ENCODE data around the gene EIF4E2.

Gene EIF4E2

DNA sequence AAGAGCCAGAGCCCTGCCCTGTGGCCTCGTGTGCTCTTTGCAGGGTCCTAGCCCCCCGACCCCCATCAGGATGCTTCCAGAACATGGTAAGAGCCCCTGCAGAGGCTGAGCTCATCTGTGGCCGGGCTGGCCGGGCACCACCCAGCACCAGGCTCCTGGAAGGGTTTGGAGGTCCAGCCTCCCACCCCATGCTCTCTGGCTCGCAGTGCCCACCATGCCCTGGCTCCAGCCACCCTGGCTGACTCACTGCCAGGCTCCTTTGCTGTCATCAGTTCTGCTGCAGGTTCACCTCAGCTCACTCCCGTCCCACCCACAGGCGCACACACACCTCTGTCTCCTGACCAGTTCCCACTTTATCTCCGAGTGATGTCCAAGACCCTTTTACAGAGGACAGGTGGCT lies 37.5 kb downstream of the EIF4E2 start:
- H3K9ac ChIP-seq (ENCODE audit: low read length) = no peak overlapping the region

DNA sequence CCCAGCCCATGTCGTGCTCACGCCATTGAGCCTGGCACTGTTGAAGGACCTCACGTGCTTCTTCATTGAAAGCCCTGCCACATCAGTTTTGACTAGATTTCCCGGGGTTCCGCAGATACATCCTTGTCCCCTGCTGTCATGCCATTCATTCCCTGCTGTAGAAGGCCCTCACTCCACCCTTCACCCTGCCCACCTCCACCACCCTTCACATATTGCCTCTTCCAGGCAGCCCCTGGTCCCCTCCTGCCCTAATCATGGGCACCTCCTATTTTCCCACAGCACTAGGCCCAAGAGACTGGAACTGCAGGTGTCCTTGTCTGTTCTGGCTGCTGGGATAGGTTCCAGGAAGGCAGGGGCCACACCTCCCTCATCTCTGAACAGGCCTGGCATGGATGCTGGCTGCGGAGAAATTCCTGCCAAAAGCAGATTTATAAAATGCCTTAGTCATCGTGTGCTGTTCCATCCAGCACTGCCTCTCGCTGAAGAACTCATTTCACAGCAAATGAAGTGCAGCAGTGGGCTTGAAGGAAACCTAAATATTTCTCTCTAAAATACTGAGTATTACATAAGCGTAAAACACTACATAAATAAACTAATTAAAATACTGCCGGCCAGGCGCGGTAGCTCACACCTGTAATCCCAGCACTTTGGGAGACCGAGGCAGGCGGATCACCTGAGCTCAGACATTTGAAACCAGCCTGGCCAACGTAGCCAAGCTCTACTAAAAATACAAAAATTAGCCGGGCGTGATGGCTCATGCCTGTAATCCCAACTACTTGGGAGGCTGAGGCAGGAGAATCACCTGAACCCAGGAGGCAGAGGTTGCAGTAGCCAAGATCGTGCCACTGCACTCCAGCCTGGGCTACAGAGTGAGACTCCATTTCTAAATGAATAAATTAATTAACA lies 38.4 kb downstream of the EIF4E2 start:
- no peak overlapping the region for H4K8ac ChIP-seq (ENCODE audit: low read depth, low read length)
- peaks cover 0 to 6% of the 10 kb centered on the region in 2 experiments for H3K4me1 ChIP-seq (ENCODE audit: control insufficient read depth in 1 of 2, insufficient read depth in 2 of 2, low read length in 2 of 2)
- DNase-seq = peak in 1 of 2 donors; percentile 19

More for the DNA sequence above, 37.5 kb downstream of the EIF4E2 start:
- Histone ChIP-seq H2AK5ac (ENCODE audit: low read length) (no peak overlapping the region), H3K4me1 (ENCODE audit: control insufficient read depth in 1 of 2, insufficient read depth in 2 of 2, low read length in 2 of 2) (peaks cover 0 to 4% of the 10 kb centered on the region in 2 experiments), H3K4ac (ENCODE audit: low read depth, low read length) (no peak overlapping the region), H3K79me1 (ENCODE audit: low read length) (no peaks in the 10 kb centered on the region), H2BK12ac (ENCODE audit: low read length) (no peak overlapping the region), H2AFZ (ENCODE audit: insufficient read depth, low read length, poor library complexity) (no peak overlapping the region), H3K36me3 (ENCODE audit: control insufficient read depth in 1 of 2, insufficient read depth in 2 of 2, low read length in 2 of 2) (peaks cover 0 to under 1% of the 10 kb centered on the region in 2 experiments), H3K79me2 (ENCODE audit: control insufficient read depth, insufficient read depth, low read length, poor library complexity) (no peaks in the 10 kb centered on the region), H3K18ac (ENCODE audit: low read length) (no peak overlapping the region), H3K14ac (ENCODE audit: low read length) (no peak overlapping the region), H3K23ac (ENCODE audit: low read length) (no peak overlapping the region), H4K91ac (ENCODE audit: low read depth, low read length) (no peak overlapping the region), H3K4me2 (ENCODE audit: low read length) (no peak overlapping the region), H4K12ac (ENCODE audit: low read depth, low read length) (no peak overlapping the region), H3K4me3 (ENCODE audit: low read depth, low read length) (no peak overlapping the region), H2BK120ac (ENCODE audit: insufficient read depth, low read length, poor library complexity) (no peak overlapping the region), H4K8ac (ENCODE audit: low read depth, low read length) (no peak overlapping the region), H2BK5ac (ENCODE audit: low read depth, low read length, poor library complexity) (no peak overlapping the region), H3K27me3 (ENCODE audit: insufficient read depth, low read length) (no peaks in the 10 kb centered on the region), H3K27ac (ENCODE audit: low read depth, low read length) (no peak overlapping the region), H3K9me3 (ENCODE audit: insufficient read depth, low read depth, low read length) (no peaks in the 10 kb centered on the region)
- DNase-seq = no peak
- WGBS (ENCODE audit: extremely low coverage, insufficient coverage, insufficient read length) = no CpG with 5 or more reads among the region's 8 CpGs

DNA sequence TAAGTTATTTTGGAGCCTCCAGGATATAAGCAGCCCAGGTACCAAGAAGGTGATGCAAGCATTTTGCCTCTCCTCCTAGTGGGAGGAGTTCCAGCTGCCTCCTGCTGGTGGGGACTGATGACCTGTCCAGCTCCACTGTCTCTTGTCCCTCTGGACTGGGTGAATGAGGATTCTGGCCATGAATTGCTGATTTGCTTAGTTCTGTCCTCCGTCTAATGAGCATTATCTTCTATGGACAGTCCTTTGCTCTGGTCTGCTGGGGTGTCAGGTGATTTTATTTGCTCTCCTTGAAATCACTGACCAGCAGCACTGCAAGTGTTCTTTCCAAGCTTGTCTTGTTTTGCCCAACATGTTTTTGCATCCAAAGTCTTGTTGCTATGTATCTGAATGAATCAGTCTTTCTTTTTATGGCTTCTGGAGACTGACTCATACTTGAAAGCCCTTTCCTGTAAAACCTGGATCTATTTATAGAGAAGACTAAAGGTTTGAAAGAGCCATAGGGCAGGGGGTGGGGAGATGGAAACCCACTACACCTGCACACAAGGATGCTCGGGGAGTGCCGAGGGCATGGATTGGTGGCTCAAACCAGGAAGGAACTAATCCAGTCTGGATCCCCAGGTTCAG lies 42.4 kb downstream of the EIF4E2 start:
- H4K91ac ChIP-seq (ENCODE audit: low read depth, low read length) = no peak overlapping the region
- no peak overlapping the region for H2AFZ ChIP-seq (ENCODE audit: insufficient read depth, low read length, poor library complexity)
- no peak overlapping the region for H3K4ac ChIP-seq (ENCODE audit: low read depth, low read length)
- no peak overlapping the region for H2BK12ac ChIP-seq (ENCODE audit: low read length)
- H2AK5ac ChIP-seq (ENCODE audit: low read length) = no peak overlapping the region
- H3K23ac ChIP-seq (ENCODE audit: low read length) = no peak overlapping the region
- H2BK120ac ChIP-seq (ENCODE audit: insufficient read depth, low read length, poor library complexity) = no peak overlapping the region
- H3K4me2 ChIP-seq (ENCODE audit: low read length) = no peak overlapping the region
- H4K8ac ChIP-seq (ENCODE audit: low read depth, low read length) = no peak overlapping the region
- no peak overlapping the region for H3K18ac ChIP-seq (ENCODE audit: low read length)
- H3K4me3 ChIP-seq (ENCODE audit: low read depth, low read length) = no peak overlapping the region
- H3K4me1 ChIP-seq (ENCODE audit: control insufficient read depth in 1 of 2, insufficient read depth in 2 of 2, low read length in 2 of 2) = peaks cover 0 to 4% of the 10 kb centered on the region in 2 experiments
- WGBS (ENCODE audit: extremely low coverage, insufficient coverage, insufficient read length) = no CpG with 5 or more reads among the region's 3 CpGs
- H3K79me1 ChIP-seq (ENCODE audit: low read length) = no peaks in the 10 kb centered on the region
- H2BK5ac ChIP-seq (ENCODE audit: low read depth, low read length, poor library complexity) = no peak overlapping the region
- H4K12ac ChIP-seq (ENCODE audit: low read depth, low read length) = no peak overlapping the region
- H3K9ac ChIP-seq (ENCODE audit: low read length) = no peak overlapping the region
- no peaks in the 10 kb centered on the region for H3K27me3 ChIP-seq (ENCODE audit: insufficient read depth, low read length)
- H3K14ac ChIP-seq (ENCODE audit: low read length) = no peak overlapping the region
- no peak overlapping the region for H3K27ac ChIP-seq (ENCODE audit: low read depth, low read length)
- no peaks in the 10 kb centered on the region for H3K36me3 ChIP-seq (ENCODE audit: control insufficient read depth in 1 of 2, insufficient read depth in 2 of 2, low read length in 2 of 2)
- H3K79me2 ChIP-seq (ENCODE audit: control insufficient read depth, insufficient read depth, low read length, poor library complexity) = no peaks in the 10 kb centered on the region
- DNase-seq = peak; percentile 68 to 71
- H3K9me3 ChIP-seq (ENCODE audit: insufficient read depth, low read depth, low read length) = no peaks in the 10 kb centered on the region

More for the DNA sequence above, 38.4 kb downstream of the EIF4E2 start:
- H4K91ac ChIP-seq (ENCODE audit: low read depth, low read length) = no peak overlapping the region
- H4K12ac ChIP-seq (ENCODE audit: low read depth, low read length) = no peak overlapping the region
- H3K27me3 ChIP-seq (ENCODE audit: insufficient read depth, low read length) = no peaks in the 10 kb centered on the region
- H2BK120ac ChIP-seq (ENCODE audit: insufficient read depth, low read length, poor library complexity) = no peak overlapping the region
- no peaks in the 10 kb centered on the region for H3K9me3 ChIP-seq (ENCODE audit: insufficient read depth, low read depth, low read length)
- H2BK12ac ChIP-seq (ENCODE audit: low read length) = no peak overlapping the region
- H3K79me2 ChIP-seq (ENCODE audit: control insufficient read depth, insufficient read depth, low read length, poor library complexity) = no peaks in the 10 kb centered on the region
- H3K36me3 ChIP-seq (ENCODE audit: control insufficient read depth in 1 of 2, insufficient read depth in 2 of 2, low read length in 2 of 2) = no peaks in the 10 kb centered on the region
- no CpG with 5 or more reads among the region's 18 CpGs for WGBS (ENCODE audit: extremely low coverage, insufficient coverage, insufficient read length)
- no peak overlapping the region for H3K4me2 ChIP-seq (ENCODE audit: low read length)
- H3K4ac ChIP-seq (ENCODE audit: low read depth, low read length) = no peak overlapping the region
- H3K18ac ChIP-seq (ENCODE audit: low read length) = no peak overlapping the region
- H3K9ac ChIP-seq (ENCODE audit: low read length) = no peak overlapping the region
- H3K79me1 ChIP-seq (ENCODE audit: low read length) = no peaks in the 10 kb centered on the region
- H3K27ac ChIP-seq (ENCODE audit: low read depth, low read length) = no peak overlapping the region
- no peak overlapping the region for H2AK5ac ChIP-seq (ENCODE audit: low read length)
- no peak overlapping the region for H3K23ac ChIP-seq (ENCODE audit: low read length)
- no peak overlapping the region for H2BK5ac ChIP-seq (ENCODE audit: low read depth, low read length, poor library complexity)
- H2AFZ ChIP-seq (ENCODE audit: insufficient read depth, low read length, poor library complexity) = no peak overlapping the region
- no peak overlapping the region for H3K4me3 ChIP-seq (ENCODE audit: low read depth, low read length)
- H3K14ac ChIP-seq (ENCODE audit: low read length) = no peak overlapping the region

DNA sequence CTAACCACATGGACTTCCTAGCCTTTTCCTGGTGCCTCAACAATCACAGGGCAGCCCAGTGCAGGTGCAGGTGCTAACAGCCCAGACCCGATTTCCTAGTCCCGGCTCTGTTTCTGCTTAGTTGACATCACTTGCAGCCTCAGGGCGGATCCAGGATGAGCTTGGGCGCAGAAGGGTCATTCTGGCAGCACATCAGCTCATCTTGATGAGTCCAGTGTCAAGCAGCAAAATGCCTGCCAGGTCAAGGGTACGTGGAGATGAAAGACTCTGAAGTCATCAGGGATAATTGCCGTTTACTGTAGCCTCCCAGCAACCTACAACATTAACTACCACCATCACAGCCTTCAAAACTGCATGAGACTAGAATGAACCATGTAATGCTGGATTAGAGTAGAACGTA lies 43.5 kb downstream of the EIF4E2 start:
- no peaks in the 10 kb centered on the region for H3K79me1 ChIP-seq (ENCODE audit: low read length)
- no peak overlapping the region for H4K8ac ChIP-seq (ENCODE audit: low read depth, low read length)
- H4K91ac ChIP-seq (ENCODE audit: low read depth, low read length) = no peak overlapping the region
- H3K14ac ChIP-seq (ENCODE audit: low read length) = no peak overlapping the region
- no peak overlapping the region for H3K4me2 ChIP-seq (ENCODE audit: low read length)
- H3K23ac ChIP-seq (ENCODE audit: low read length) = no peak overlapping the region
- no peak overlapping the region for H3K27ac ChIP-seq (ENCODE audit: low read depth, low read length)
- no peak overlapping the region for H2BK12ac ChIP-seq (ENCODE audit: low read length)
- no peaks in the 10 kb centered on the region for H3K9me3 ChIP-seq (ENCODE audit: insufficient read depth, low read depth, low read length)
- no peak overlapping the region for H2AK5ac ChIP-seq (ENCODE audit: low read length)
- no CpG with 5 or more reads among the region's 7 CpGs for WGBS (ENCODE audit: extremely low coverage, insufficient coverage, insufficient read length)
- H4K12ac ChIP-seq (ENCODE audit: low read depth, low read length) = no peak overlapping the region
- peaks cover 0 to 4% of the 10 kb centered on the region in 2 experiments for H3K4me1 ChIP-seq (ENCODE audit: control insufficient read depth in 1 of 2, insufficient read depth in 2 of 2, low read length in 2 of 2)
- H3K4me3 ChIP-seq (ENCODE audit: low read depth, low read length) = no peak overlapping the region
- no peaks in the 10 kb centered on the region for H3K79me2 ChIP-seq (ENCODE audit: control insufficient read depth, insufficient read depth, low read length, poor library complexity)
- H3K9ac ChIP-seq (ENCODE audit: low read length) = no peak overlapping the region
- H3K36me3 ChIP-seq (ENCODE audit: control insufficient read depth in 1 of 2, insufficient read depth in 2 of 2, low read length in 2 of 2) = no peaks in the 10 kb centered on the region
- H3K27me3 ChIP-seq (ENCODE audit: insufficient read depth, low read length) = no peaks in the 10 kb centered on the region
- no peak overlapping the region for H2BK120ac ChIP-seq (ENCODE audit: insufficient read depth, low read length, poor library complexity)
- H3K4ac ChIP-seq (ENCODE audit: low read depth, low read length) = no peak overlapping the region
- no peak for DNase-seq
- H2BK5ac ChIP-seq (ENCODE audit: low read depth, low read length, poor library complexity) = no peak overlapping the region
- no peak overlapping the region for H2AFZ ChIP-seq (ENCODE audit: insufficient read depth, low read length, poor library complexity)
- no peak overlapping the region for H3K18ac ChIP-seq (ENCODE audit: low read length)
